IMR-90 (cell line): ENCODE results near the gene RANBP10.

ENCODE experiments used
- BHLHE40 ChIP-seq: fragments of 150-350 bp; IDR thresholded peaks from 2 replicates; pipeline ENCODE4 v1.6.1; 2016; ENCODE audit warnings: mild to moderate bottlenecking, low read depth, low read length
- CEBPB ChIP-seq: IDR thresholded peaks from 2 replicates; pipeline ENCODE4 v1.6.1; 2012; ENCODE audit warnings: low read depth, low read length, improper control_type of control experiment
- CTCF ChIP-seq: conservative IDR thresholded peaks from 2 replicates; pipeline ENCODE4 v1.5.1; 2012; ENCODE audit warnings: mild to moderate bottlenecking, low read depth, low read length, improper control_type of control experiment
- MAFK ChIP-seq: IDR thresholded peaks from 2 replicates; pipeline ENCODE4 v1.6.1; 2012; ENCODE audit warnings: low read depth, low read length, improper control_type of control experiment
- MAZ ChIP-seq: IDR thresholded peaks from 2 replicates; pipeline ENCODE4 v1.6.1; 2012; ENCODE audit warnings: low read depth, mild to moderate bottlenecking, low read length, improper control_type of control experiment, moderate library complexity, borderline replicate concordance
- MXI1 ChIP-seq: IDR thresholded peaks from 2 replicates; pipeline ENCODE4 v1.6.1; 2012; ENCODE audit warnings: low read depth, mild to moderate bottlenecking, low read length, moderate library complexity, borderline replicate concordance
- POLR2A ChIP-seq: IDR thresholded peaks from 2 replicates; pipeline ENCODE4 v1.6.1; 2012; ENCODE audit warnings: mild to moderate bottlenecking, low read depth, low read length
- RAD21 ChIP-seq: IDR thresholded peaks from 2 replicates; pipeline ENCODE4 v1.6.1; 2012; ENCODE audit warnings: low read length, improper control_type of control experiment
- RCOR1 ChIP-seq: IDR thresholded peaks from 2 replicates; pipeline ENCODE4 v1.6.1; 2012; ENCODE audit warnings: mild to moderate bottlenecking, low read length, improper control_type of control experiment; ENCODE audit not compliant: insufficient replicate concordance
- SMC3 ChIP-seq: fragments of 150-350 bp; IDR thresholded peaks from 2 replicates; pipeline ENCODE4 v1.6.1; 2016; ENCODE audit warnings: low read depth, mild to moderate bottlenecking, antibody characterized with exemption, low read length, moderate library complexity
- USF2 ChIP-seq: fragments of 150-350 bp; IDR thresholded peaks from 2 replicates; pipeline ENCODE4 v1.6.1; 2017; ENCODE audit warnings: mild to moderate bottlenecking, antibody characterized with exemption, low read length, low read depth

GRCh38 chr16:67678354-67679023, 127.9 kb downstream of the RANBP10 start:
- no peak for TF ChIP-seq CTCF
- no peak for TF ChIP-seq POLR2A
- no peak for TF ChIP-seq MXI1
- no peak for TF ChIP-seq RAD21
- TF ChIP-seq USF2 = no peak
- TF ChIP-seq BHLHE40 = no peak
- TF ChIP-seq MAZ = no peak
- no peak for TF ChIP-seq MAFK
- TF ChIP-seq CEBPB = no peak
- no peak for TF ChIP-seq SMC3
- no peak for TF ChIP-seq RCOR1
